IgD-negative memory B cell (primary cell): Measurements from ENCODE around the gene TALDO1. TPM values are rescaled to one million over a fixed set of nuclear protein-coding genes. Genes with fewer than 3 reads are reported as not detected.

ENCODE experiments used
- H3K27ac Mint-ChIP-seq, 3 donors: one replicate each; pipeline ENCODE4 v1.8.0; 2020 to 2022; ENCODE audit warnings: mild to moderate bottlenecking in 3 of 3, mixed read lengths in 3 of 3, moderate library complexity in 1 of 3
- H3K27me3 Mint-ChIP-seq: one replicate; pipeline ENCODE4 v1.8.0; 2021; ENCODE audit warnings: mixed read lengths
- H3K36me3 Mint-ChIP-seq: one replicate; pipeline ENCODE4 v1.8.0; 2020; ENCODE audit warnings: mild to moderate bottlenecking, mixed read lengths
- H3K4me1 Mint-ChIP-seq, 3 donors: one replicate each; pipeline ENCODE4 v1.8.0; 2020 to 2022; ENCODE audit warnings: mixed read lengths in 3 of 3, mild to moderate bottlenecking in 1 of 3
- H3K4me3 Mint-ChIP-seq, 4 donors: one replicate each; pipeline ENCODE4 v1.8.0; 2020 to 2022; ENCODE audit warnings: mild to moderate bottlenecking in 4 of 4, mixed read lengths in 4 of 4, moderate library complexity in 3 of 4
- H3K9me3 Mint-ChIP-seq, 3 donors: one replicate each; pipeline ENCODE4 v1.8.0; 2020 to 2021; ENCODE audit warnings: mixed read lengths in 3 of 3, mild to moderate bottlenecking in 1 of 3
- polyA plus RNA-seq: library from polyadenylated mRNA; unstranded; fragments of 300-500 nt; fragmentation: Illumina TruSeq; gene quantifications from one replicate; pipeline ENCODE4 v1.2.3, GENCODE V29; 2021

Gene TALDO1
- polyA plus RNA-seq, 1 donor from 2014 or later = 246 TPM

DNA sequence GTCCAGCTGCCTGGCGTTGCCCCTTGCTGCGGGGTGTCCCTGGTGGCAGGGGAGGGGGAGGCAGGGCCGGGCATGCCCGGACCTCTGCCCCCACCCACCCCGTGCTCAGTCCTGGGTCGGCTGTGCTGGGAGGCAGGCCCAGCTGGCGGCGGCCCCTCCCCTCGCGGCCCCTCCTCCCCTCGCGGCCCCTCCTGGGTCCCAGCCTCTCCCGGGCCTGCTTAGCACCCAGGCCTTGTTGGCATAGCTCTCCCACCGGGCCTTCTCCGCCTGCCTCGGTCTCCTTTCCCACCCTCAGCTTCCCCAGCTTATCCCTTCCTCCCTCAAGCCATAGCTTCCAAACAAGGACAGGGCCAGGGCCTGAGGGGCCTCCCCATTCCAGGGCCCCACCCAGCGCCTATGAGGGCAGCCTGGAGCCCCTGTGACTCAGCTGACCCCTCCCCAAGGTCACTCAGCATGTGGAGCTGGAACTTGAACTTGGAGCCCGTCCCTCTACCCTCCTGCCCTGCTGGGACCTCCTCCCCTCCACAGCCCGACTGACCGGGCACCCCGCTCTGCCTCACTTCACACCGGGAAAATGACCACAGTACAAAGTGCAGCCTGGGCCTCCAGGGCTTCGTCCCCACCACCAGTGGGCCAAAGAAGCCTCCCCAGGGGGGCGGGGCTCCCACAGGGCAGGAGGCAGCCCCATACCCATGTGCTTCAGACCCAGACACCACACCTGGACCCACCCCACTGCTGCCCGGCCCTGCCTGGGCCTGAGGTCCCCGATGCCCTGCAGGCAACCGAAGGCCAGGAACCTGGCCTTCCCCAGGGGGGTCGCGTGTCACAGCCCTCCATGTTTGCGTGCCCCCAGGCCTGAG lies 40.1 kb upstream of the TALDO1 start:
- no peaks in the 10 kb centered on the region for H3K9me3 Mint-ChIP-seq
- peaks cover 0 to 9% (median 8%) of the 10 kb centered on the region in 3 donors for H3K4me1 Mint-ChIP-seq
- no peak overlapping the region for H3K27ac Mint-ChIP-seq
- no peak overlapping the region for H3K4me3 Mint-ChIP-seq
- no peaks in the 10 kb centered on the region for H3K36me3 Mint-ChIP-seq
- peaks cover 16% of the 10 kb centered on the region for H3K27me3 Mint-ChIP-seq

DNA sequence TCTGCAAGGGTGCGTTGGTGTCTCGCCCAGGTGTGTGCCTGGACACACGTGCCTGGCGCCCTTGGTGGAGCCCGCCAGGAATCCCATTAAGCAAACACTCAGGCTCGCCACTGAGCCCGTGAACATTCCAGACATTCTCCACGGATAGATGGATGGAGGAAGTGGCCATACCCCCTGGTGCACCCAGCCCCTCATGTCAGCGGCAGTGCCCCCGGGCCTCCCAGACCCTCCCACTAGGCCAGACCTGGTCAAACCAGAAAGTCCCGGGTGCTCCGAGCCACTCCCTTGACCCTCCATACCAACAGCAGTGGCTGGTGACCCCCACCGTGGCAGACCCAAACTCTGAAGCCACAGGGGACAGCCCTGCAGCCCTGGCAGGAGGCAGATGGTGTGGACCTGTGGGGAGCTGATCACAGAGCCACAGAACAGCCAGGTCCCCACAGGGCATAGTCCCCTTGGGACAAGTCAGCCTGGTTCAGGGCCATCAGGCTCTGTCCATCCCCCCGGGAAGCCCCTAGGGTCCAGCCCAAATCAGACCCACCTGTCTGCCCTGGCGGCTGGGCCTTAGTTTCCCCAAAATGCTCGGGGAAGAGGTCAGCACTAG lies 39.3 kb upstream of the TALDO1 start:
- H3K4me3 Mint-ChIP-seq = no peak overlapping the region

DNA sequence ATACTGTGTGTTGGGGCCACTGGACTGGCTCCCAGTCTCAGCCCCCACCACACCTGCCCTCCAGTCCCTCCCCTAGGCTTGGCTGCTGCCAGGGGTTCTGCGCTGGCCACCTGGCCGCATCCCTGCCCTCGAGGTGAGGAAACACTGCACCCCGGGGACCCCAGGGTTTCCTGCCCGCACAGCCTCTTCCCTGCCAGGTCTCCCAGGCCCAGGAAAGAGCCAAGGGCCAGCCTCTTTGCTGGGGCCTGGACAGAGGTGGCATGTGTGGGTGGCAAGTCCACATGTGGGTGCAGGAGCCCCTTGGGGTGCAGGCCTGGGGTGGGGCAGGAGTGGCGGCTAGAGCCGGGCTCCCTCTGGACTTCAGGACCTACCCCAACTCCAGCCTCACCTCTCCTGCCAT lies 38.8 kb upstream of the TALDO1 start:
- H3K36me3 Mint-ChIP-seq = no peaks in the 10 kb centered on the region
- peaks cover 0 to 9% (median 8%) of the 10 kb centered on the region in 3 donors for H3K4me1 Mint-ChIP-seq
- no peak overlapping the region for H3K4me3 Mint-ChIP-seq
- no peak overlapping the region for H3K27ac Mint-ChIP-seq
- peaks cover 16% of the 10 kb centered on the region for H3K27me3 Mint-ChIP-seq
- H3K9me3 Mint-ChIP-seq = no peaks in the 10 kb centered on the region

More for the DNA sequence above, 39.3 kb upstream of the TALDO1 start:
- Mint-ChIP-seq H3K9me3 (no peaks in the 10 kb centered on the region), H3K27ac (no peak overlapping the region), H3K27me3 (peaks cover 16% of the 10 kb centered on the region), H3K4me1 (peaks cover 0 to 9% (median 8%) of the 10 kb centered on the region in 3 donors), H3K36me3 (no peaks in the 10 kb centered on the region)

DNA sequence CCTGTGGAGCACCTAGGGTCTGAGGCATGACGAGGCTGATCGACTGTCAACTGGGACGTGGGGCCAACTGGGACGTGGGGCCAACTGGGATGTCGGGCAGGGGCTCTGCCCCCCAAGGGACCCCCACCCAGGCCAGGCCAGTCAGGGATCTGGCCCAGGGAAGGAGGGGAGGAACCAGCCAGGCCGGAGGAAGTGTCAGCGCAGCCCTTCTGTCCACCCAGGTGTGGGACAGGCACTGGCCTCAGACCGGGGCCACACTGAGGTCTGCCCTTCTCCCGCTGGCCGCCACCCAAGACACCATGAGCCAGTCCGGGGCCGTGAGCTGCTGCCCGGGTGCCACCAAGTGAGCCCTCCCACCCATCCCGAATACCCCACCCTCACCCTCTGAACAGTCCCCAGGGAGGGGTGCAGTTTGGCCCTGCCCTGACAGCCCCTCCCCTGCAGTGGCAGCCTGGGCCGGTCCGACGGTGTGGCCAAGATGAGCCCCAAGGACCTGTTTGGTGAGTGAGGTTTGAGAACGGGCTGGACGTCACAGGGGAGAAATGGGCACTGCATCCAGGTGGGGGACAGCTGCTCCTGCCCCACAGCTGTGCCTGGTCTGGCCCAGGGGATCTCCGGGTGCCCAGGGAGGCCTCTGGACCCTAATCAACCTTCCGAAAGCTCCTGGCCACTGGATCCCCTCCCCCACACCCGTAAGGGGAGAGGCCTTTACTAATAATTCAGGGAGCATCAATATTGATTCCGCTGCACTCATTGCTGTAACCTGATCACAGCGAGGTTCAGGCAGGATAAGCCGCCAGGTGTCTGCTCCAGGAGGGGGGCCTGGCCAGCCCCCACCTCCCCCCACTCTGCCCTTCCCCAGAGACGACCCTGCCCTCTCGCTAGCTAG lies 37.9 kb upstream of the TALDO1 start:
- Mint-ChIP-seq H3K27me3 (peaks cover 16% of the 10 kb centered on the region), H3K27ac (no peak overlapping the region), H3K4me3 (peak overlapping the region in 1 of 4 donors; percentile 41), H3K9me3 (no peaks in the 10 kb centered on the region), H3K4me1 (peaks cover 0 to 9% (median 8%) of the 10 kb centered on the region in 3 donors), H3K36me3 (no peaks in the 10 kb centered on the region)

DNA sequence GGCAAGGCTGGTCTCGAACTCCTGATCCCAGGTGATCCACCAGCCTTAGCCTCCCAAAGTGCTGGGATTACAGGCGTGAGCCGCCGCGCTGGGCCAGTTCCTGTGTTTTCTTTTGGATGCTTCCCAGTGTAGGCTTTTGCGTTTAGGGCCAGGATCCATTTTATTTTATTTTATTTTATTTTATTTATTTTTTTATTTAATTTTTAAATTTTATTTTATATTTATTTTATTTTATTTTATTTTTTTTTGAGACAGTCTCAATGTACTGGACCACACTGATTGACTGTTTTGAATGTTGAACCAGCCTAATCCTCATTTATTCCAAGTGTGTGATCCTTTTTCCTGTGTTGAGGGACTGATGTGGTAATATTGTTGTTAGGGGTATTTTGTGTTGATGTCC lies 32.8 kb upstream of the TALDO1 start:
- Mint-ChIP-seq H3K36me3 (no peaks in the 10 kb centered on the region), H3K27ac (peak overlapping the region in 1 of 3 donors; percentile 39), H3K4me1 (peaks cover 0 to 9% (median 6%) of the 10 kb centered on the region in 3 donors), H3K4me3 (no peak overlapping the region), H3K27me3 (peaks cover 12% of the 10 kb centered on the region), H3K9me3 (peaks cover 2 to 4% (median 4%) of the 10 kb centered on the region in 3 donors)

DNA sequence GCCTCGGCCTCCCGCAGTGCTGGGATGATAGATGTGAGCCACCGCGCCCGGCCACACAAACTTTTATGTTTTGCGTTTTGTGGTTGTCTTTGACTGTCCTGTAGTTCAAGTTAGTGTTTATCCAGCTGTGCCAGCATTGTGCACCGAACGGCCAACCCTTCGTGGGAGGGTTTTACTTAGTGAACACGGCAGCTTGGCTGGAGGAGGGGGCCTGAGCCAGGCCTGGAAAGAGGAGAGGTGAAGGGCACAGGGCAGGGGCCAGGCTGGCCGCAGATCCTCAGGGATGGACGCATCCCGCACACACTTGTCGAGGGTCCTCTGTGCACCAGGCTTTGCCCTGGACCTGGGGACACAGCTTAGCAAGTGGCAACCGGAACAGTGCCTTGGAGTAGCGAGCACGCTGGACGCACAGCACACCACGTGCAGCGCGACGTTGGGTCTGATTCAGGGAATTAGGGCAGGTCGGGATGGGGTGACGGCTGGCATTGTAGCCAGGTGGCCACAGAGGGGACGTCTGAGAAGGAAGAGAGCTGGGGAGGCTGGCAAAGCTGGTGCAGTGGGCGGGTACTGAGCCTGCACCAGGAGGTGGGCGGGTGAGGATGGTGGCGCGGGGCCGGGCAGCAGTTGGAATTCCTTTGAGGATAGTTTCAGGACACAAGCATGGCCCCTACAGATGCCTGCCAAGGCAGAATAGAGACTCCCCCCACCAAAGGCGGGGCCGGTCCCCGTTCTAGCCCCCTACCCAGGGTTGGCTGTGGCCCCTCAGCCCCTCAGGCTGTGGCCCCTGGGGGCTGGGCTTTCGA lies 27.8 kb upstream of the TALDO1 start:
- Mint-ChIP-seq H3K4me3 (peak overlapping the region in 2 of 4 donors; percentile 54 to 69), H3K27me3 (peaks cover 15% of the 10 kb centered on the region), H3K4me1 (peaks cover 7 to 12% (median 9%) of the 10 kb centered on the region in 3 donors), H3K27ac (peak overlapping the region in 2 of 3 donors; percentile 43 to 57), H3K9me3 (peaks cover 2 to 5% (median 4%) of the 10 kb centered on the region in 3 donors), H3K36me3 (no peaks in the 10 kb centered on the region)

DNA sequence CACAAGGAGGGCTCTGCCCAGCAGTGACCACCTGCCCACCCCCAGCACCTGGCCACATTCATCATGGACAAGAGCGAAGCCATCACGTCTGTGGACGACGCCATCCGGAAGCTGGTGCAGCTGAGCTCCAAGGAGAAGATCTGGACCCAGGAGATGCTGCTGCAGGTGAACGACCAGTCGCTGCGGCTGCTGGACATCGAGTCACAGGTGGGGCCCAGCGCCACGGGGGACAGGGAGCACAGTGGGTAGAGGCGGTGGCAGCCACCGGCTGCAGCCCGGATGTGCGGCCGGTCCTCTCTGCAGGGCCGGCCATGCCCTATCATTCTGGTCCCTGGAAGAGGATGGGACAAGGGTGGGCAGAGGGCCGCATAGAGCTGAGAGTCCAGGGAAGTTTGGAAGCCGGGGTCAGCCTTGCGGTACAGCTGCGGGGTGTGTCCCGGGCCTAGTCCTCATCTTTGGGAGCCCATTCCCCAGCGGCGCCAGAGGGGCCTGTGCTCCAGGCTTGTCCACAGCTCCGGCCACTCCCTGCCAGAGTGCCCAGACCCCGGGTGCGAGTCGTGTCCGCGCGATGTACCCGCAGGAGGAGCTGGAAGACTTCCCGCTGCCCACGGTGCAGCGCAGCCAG lies 27.1 kb upstream of the TALDO1 start:
- H3K27ac Mint-ChIP-seq = no peak overlapping the region
- peaks cover 15% of the 10 kb centered on the region for H3K27me3 Mint-ChIP-seq
- peaks cover 0 to 5% (median 3%) of the 10 kb centered on the region in 3 donors for H3K9me3 Mint-ChIP-seq
- no peaks in the 10 kb centered on the region for H3K36me3 Mint-ChIP-seq
- peak overlapping the region; percentile 46 to 69 (median 57) for H3K4me3 Mint-ChIP-seq
- H3K4me1 Mint-ChIP-seq = peaks cover 7 to 12% (median 8%) of the 10 kb centered on the region in 3 donors

DNA sequence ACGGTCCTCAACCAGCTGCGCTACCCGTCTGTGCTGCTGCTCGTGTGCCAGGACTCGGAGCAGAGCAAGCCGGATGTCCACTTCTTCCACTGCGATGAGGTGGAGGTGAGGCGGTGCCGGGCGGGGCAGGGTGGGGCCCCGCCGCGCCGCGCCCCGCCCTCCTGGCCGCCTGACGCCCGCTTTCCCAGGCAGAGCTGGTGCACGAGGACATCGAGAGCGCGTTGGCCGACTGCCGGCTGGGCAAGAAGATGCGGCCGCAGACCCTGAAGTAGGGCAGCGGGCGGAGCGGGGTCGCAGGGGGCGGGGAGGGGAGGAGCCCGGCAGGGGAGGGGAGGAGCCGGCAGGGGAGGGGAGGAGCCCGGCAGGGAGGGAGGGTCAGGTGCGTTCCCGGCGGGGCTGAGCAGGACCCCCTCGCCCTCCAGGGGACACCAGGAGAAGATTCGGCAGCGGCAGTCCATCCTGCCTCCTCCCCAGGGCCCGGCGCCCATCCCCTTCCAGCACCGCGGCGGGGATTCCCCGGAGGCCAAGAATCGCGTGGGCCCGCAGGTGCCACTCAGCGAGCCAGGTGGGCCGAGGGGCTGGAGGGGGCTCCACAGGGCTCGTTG lies 26.5 kb upstream of the TALDO1 start:
- Mint-ChIP-seq H3K4me1 (peaks cover 7 to 12% (median 8%) of the 10 kb centered on the region in 3 donors), H3K4me3 (peak overlapping the region in 3 of 4 donors; percentile 63 to 91 (median 81)), H3K9me3 (peaks cover 0 to 3% (median 0%) of the 10 kb centered on the region in 3 donors), H3K27me3 (peaks cover 15% of the 10 kb centered on the region), H3K36me3 (no peaks in the 10 kb centered on the region), H3K27ac (no peak overlapping the region)

DNA sequence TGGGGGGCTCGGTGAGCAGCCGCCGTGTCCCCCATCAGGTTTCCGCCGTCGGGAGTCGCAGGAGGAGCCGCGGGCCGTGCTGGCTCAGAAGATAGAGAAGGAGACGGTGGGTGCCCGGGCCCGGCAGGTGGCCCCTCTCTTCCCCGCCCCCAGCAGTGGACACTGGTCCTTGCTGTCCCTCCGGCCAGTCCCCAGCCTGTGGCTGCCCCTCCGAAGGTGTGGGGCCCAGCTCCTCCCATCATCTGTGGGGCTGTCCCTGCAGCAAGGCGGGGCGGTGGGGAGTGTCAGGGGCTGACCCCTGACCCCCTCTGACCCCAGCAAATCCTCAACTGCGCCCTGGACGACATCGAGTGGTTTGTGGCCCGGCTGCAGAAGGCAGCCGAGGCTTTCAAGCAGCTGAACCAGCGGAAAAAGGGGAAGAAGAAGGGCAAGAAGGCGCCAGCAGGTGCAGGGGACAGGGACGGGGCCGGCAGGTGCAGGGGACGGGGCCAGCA lies 26.0 kb upstream of the TALDO1 start:
- H3K27ac Mint-ChIP-seq = peak overlapping the region in 1 of 3 donors; percentile 83
- H3K4me3 Mint-ChIP-seq = peak overlapping the region; percentile 81 to 95 (median 92)
- no peaks in the 10 kb centered on the region for H3K36me3 Mint-ChIP-seq
- H3K27me3 Mint-ChIP-seq = peaks cover 15% of the 10 kb centered on the region
- peaks cover 7 to 12% (median 8%) of the 10 kb centered on the region in 3 donors for H3K4me1 Mint-ChIP-seq
- H3K9me3 Mint-ChIP-seq = peaks cover 0 to 3% (median 0%) of the 10 kb centered on the region in 3 donors

DNA sequence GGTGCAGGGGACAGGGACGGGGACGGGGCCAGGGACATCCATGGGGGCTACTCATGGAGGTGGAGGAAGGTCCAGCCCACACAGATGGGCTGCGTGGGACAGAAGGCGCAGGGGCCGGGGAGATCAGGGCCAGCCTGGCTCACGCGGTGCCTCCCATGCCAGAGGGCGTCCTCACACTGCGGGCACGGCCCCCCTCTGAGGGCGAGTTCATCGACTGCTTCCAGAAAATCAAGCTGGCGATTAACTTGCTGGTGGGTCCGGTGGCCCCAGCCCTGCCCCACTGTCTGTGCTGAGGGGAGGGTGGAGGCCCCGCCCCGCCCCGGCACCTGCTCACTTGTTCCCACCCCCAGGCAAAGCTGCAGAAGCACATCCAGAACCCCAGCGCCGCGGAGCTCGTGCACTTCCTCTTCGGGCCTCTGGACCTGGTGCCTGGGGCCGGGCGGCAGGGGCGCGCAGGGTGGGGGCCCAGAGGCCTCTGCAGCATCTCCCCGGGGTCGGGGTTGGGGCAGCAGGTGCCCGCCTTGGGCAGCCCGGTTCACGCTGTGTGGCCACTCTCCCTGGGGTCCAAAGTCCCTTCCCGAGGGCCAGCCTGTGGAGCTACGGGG lies 25.4 kb upstream of the TALDO1 start:
- H3K27me3 Mint-ChIP-seq = peaks cover 11% of the 10 kb centered on the region
- peak overlapping the region in 1 of 3 donors; percentile 83 for H3K27ac Mint-ChIP-seq
- peak overlapping the region; percentile 81 to 95 (median 92) for H3K4me3 Mint-ChIP-seq
- H3K9me3 Mint-ChIP-seq = peaks cover 0 to 3% (median 0%) of the 10 kb centered on the region in 3 donors
- no peaks in the 10 kb centered on the region for H3K36me3 Mint-ChIP-seq
- H3K4me1 Mint-ChIP-seq = peaks cover 7 to 12% (median 10%) of the 10 kb centered on the region in 3 donors

DNA sequence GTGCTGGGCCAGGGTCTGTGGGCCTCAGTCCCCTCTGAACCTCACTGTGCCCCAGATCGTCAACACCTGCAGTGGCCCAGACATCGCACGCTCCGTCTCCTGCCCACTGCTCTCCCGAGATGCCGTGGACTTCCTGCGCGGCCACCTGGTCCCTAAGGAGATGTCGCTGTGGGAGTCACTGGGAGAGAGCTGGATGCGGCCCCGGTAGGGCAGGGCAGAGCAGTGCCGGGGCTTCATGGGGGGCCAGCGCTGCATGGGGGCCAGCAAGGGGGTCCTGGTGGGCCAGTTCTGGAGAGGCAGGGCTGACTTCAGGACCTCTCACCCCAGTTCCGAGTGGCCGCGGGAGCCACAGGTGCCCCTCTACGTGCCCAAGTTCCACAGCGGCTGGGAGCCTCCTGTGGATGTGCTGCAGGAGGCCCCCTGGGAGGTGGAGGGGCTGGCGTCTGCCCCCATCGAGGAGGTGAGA lies 24.9 kb upstream of the TALDO1 start:
- Mint-ChIP-seq H3K36me3 (no peaks in the 10 kb centered on the region), H3K4me3 (peak overlapping the region in 2 of 4 donors; percentile 37 to 91), H3K9me3 (peaks cover 0 to 3% (median 0%) of the 10 kb centered on the region in 3 donors), H3K4me1 (peaks cover 7 to 12% (median 11%) of the 10 kb centered on the region in 3 donors), H3K27ac (peak overlapping the region in 1 of 3 donors; percentile 83), H3K27me3 (peaks cover 11% of the 10 kb centered on the region)

DNA sequence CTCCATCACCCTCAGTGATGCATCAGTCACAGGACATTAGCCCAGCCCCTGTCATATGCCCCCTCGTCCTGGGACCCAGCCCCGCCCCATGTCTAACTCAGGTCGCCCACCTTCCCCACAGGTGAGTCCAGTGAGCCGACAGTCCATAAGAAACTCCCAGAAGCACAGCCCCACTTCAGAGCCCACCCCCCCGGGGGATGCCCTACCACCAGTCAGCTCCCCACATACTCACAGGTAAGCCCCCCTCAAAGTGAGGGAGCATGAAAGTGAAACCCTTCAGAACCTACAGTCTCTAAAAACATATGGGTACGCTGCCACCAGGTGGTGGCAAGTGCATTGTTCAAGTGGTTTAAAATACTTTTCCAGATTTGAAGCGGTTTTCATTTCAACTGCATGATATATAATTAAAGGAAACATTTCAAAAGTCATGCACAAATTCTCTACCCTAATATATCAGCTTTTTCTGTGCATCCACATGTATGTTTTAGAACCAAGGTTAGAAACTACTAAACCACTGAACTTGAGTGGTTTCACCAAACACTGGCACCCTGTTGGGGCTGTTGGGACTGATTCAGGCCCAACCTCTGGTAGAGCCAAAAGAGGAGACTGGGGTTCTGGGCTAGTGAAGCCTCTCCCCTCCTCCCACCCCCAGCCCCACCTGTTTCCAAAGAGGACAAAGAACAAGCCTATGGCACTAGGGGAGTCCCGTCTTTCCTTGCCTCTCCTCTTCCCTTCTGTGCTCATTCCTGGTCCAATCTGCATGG lies 24.0 kb upstream of the TALDO1 start:
- Mint-ChIP-seq H3K4me3 (peak overlapping the region; percentile 78 to 97 (median 92)), H3K4me1 (peaks cover 7 to 12% (median 11%) of the 10 kb centered on the region in 3 donors), H3K27me3 (peaks cover 11% of the 10 kb centered on the region), H3K9me3 (peaks cover 0 to 3% (median 0%) of the 10 kb centered on the region in 3 donors), H3K27ac (peak overlapping the region in 2 of 3 donors; percentile 31 to 85), H3K36me3 (no peaks in the 10 kb centered on the region)
